B cell (primary cell): ENCODE measurements around the gene KRTAP4-5. TPM values are rescaled to one million over a fixed set of nuclear protein-coding genes. Genes with fewer than 3 reads are reported as not detected.

Source experiments
- ATAC-seq: fragments of 200-7000 bp; cut with Tn5 transposase; one replicate; pipeline ENCODE4 v1.10.0; 2021; ENCODE audit warnings: low read depth, mild to moderate bottlenecking, moderate number of reproducible peaks, moderate library complexity
- CTCF ChIA-PET: fragments of 350-600 bp; sonication (Branson Sonifier 250); formaldehyde crosslinking; loops from one replicate; lab custom pipeline; 2021; ENCODE audit warnings: antibody characterized with exemption, inconsistent platforms; lab: Charles Lee
- POLR2A ChIA-PET: fragments of 350-600 bp; sonication (Branson Sonifier 250); formaldehyde crosslinking; loops from one replicate; lab custom pipeline; 2021; ENCODE audit warnings: antibody characterized with exemption; lab: Charles Lee
- DNase-seq: peaks from one replicate; pipeline ENCODE4 v3.0.0; 2013
- H2AFZ ChIP-seq: 2 replicates; pipeline ENCODE4 v1.6.1; 2012; ENCODE audit warnings: mild to moderate bottlenecking, low read depth, low read length; ENCODE audit not compliant: insufficient read depth, poor library complexity, severe bottlenecking
- H3K27ac ChIP-seq, 2 donors: 1 replicate in 1 of 2; 2 replicates in 1 of 2; pipeline ENCODE4 v1.5.1; 2012 to 2013; ENCODE audit warnings: low read length in 2 of 2, mild to moderate bottlenecking in 2 of 2, moderate library complexity in 1 of 2
- H3K27me3 ChIP-seq, 4 experiments: fragments of 200-600 bp in 1 of 4; sonication (generic) in 1 of 4; replicated peaks in 1 of 4; 1 replicate in 2 of 4; 2 replicates in 2 of 4; pipeline versions ENCODE4 v1.6.1 to v1.7.0; 2013 to 2016; ENCODE audit warnings: low read length in 3 of 4, mild to moderate bottlenecking in 2 of 4, mixed read lengths in 1 of 4, moderate library complexity in 1 of 4; ENCODE audit not compliant: insufficient read depth in 4 of 4, control insufficient read depth in 3 of 4; ENCODE audit errors: control extremely low read depth in 1 of 4
- H3K36me3 ChIP-seq, 2 experiments: replicated peaks in 1 of 2; 1 replicate in 1 of 2; 2 replicates in 1 of 2; pipeline versions ENCODE4 v1.6.1 to v1.7.1; 2013; ENCODE audit warnings: low read length in 1 of 2; ENCODE audit not compliant: insufficient read depth in 2 of 2, control insufficient read depth in 1 of 2; ENCODE audit errors: control extremely low read depth in 1 of 2, extremely low read depth in 1 of 2
- H3K4me1 ChIP-seq, 2 donors: fragments of 200-600 bp in 1 of 2; sonication (generic) in 1 of 2; 1 replicate in 1 of 2; 2 replicates in 1 of 2; pipeline versions ENCODE4 v1.5.1 to v1.6.1; 2013 to 2017; ENCODE audit warnings: low read length in 2 of 2; ENCODE audit not compliant: control insufficient read depth in 2 of 2, insufficient read depth in 2 of 2
- H3K4me2 ChIP-seq: replicated peaks from 2 replicates; pipeline ENCODE3; 2012; ENCODE audit warnings: mild to moderate bottlenecking, low read depth, low read length; ENCODE audit not compliant: poor library complexity, severe bottlenecking
- H3K4me3 ChIP-seq, 5 experiments: fragments of 200-600 bp in 1 of 5; sonication (generic) in 1 of 5; 1 replicate in 3 of 5; 2 replicates in 2 of 5; pipeline versions ENCODE4 v1.5.1 to v1.7.0; 2011 to 2016; ENCODE audit warnings: low read length in 4 of 5, mild to moderate bottlenecking in 4 of 5, low read depth in 2 of 5, control low read depth in 1 of 5, moderate library complexity in 1 of 5; ENCODE audit not compliant: insufficient read depth in 1 of 5; ENCODE audit errors: control extremely low read depth in 1 of 5, extremely low read depth in 1 of 5
- H3K79me2 ChIP-seq: fragments of 200-600 bp; sonication (generic); one replicate; pipeline ENCODE4 v1.6.0; 2016; ENCODE audit warnings: low read length; ENCODE audit not compliant: control insufficient read depth, insufficient read depth
- H3K9ac ChIP-seq: fragments of 200-600 bp; sonication (generic); 2 replicates; pipeline ENCODE4 v1.6.1; 2017; ENCODE audit warnings: mild to moderate bottlenecking, low read length, moderate library complexity
- H3K9me3 ChIP-seq, 3 donors: one replicate each; pipeline versions ENCODE4 v1.6.1 to v1.7.1; 2013; ENCODE audit warnings: low read length in 2 of 3; ENCODE audit not compliant: control insufficient read depth in 2 of 3, insufficient read depth in 1 of 3; ENCODE audit errors: control extremely low read depth in 1 of 3
- H4K20me1 ChIP-seq: 2 replicates; pipeline ENCODE4 v1.6.0; 2012; ENCODE audit warnings: mild to moderate bottlenecking, low read length; ENCODE audit not compliant: insufficient read depth, control insufficient read depth, poor library complexity, severe bottlenecking
- H3K27ac Mint-ChIP-seq: one replicate; pipeline ENCODE4 v1.8.0; 2021; ENCODE audit warnings: mixed read lengths
- H3K27me3 Mint-ChIP-seq: one replicate; pipeline ENCODE4 v1.8.0; 2021; ENCODE audit warnings: mixed read lengths
- H3K4me1 Mint-ChIP-seq: one replicate; pipeline ENCODE4 v1.8.0; 2021; ENCODE audit warnings: mixed read lengths
- H3K4me3 Mint-ChIP-seq: one replicate; pipeline ENCODE4 v1.8.0; 2021; ENCODE audit warnings: mixed read lengths
- H3K9me3 Mint-ChIP-seq: one replicate; pipeline ENCODE4 v1.8.0; 2022; ENCODE audit warnings: mixed read lengths; ENCODE audit not compliant: insufficient read depth
- CTCF ChIP-seq: fragments of 200-600 bp; IDR thresholded peaks from one replicate; pipeline ENCODE4 v1.8.0; 2022; ENCODE audit warnings: antibody characterized with exemption, mild to moderate bottlenecking
- EZH2 ChIP-seq: IDR thresholded peaks from 2 replicates; pipeline ENCODE4 v1.6.1; 2012; ENCODE audit warnings: borderline replicate concordance, low read depth, mild to moderate bottlenecking, moderate library complexity, low read length; ENCODE audit not compliant: insufficient read depth, poor library complexity, severe bottlenecking
- WGBS: methylation state at CpG from one replicate; pipeline ENCODE4 v1.1.5; 2013; ENCODE audit warnings: missing lambda C conversion rate; ENCODE audit not compliant: insufficient coverage; 5-methylcytosine and 5-hydroxymethylcytosine counted together
- intact Hi-C: fragments of 100-400 bp; cut with micrococcal nuclease; formaldehyde crosslinking; loops from one replicate; pipeline ENCODE4 v1.10.0; 2022
- polyA plus RNA-seq: library from polyadenylated mRNA; depleted of rRNA; stranded (reverse); fragments of >200 nt; gene quantifications from 2 replicates; pipeline ENCODE4 v1.2.3, GENCODE V29; 2012
- total RNA-seq, 2 donors: library from RNA; stranded (reverse); fragments of 120-200 nt in 1 of 2; gene quantifications; 1 replicate in 1 of 2; 2 replicates in 1 of 2; pipeline versions ENCODE4 v1.2.3 to v1.2.4, GENCODE V29; 2013 to 2022

KRTAP4-5 gene
- total and polyA plus RNA-seq, 2 donors (not counting 1 experiment from before 2014, with no cell fraction given), result not detected

GRCh38 chr17:41116297-41116696 is 33.3 kb downstream of the KRTAP4-5 start:
- H3K9ac ChIP-seq, result no peak overlapping the region
- peak; percentile 86 for DNase-seq
- POLR2A ChIA-PET, result no interaction called here
- no peaks in the 10 kb centered on the region for H3K27me3 ChIP-seq
- Mint-ChIP-seq H3K9me3 (no peaks in the 10 kb centered on the region), H3K4me3 (peak overlapping the region; percentile 3), H3K27me3 (peaks cover 3% of the 10 kb centered on the region), H3K4me1 (peaks cover 34% of the 10 kb centered on the region), H3K27ac (peak overlapping the region; percentile 69)
- CTCF ChIA-PET, result interaction anchor here (0.9 to 1.6 kb wide), 2 partner anchors 9 to 192 kb away, joined by 3 to 5 read pairs; no protein-coding TSS in a partner anchor
- H4K20me1 ChIP-seq, result no peaks in the 10 kb centered on the region
- H3K4me2 ChIP-seq, result peak overlapping the region; percentile 13
- no CpG with 5 or more reads among the region's 5 CpGs for WGBS
- ATAC-seq, result peak; percentile 71
- TF ChIP-seq CTCF (no peak), EZH2 (no peak)
- intact Hi-C loops, result loop anchor here (5.0 kb wide), 1 partner anchor 61 kb away; the partner anchor contains the start of gene KRTAP4-2
- peaks cover 0 to 2% of the 10 kb centered on the region in 2 experiments for H3K36me3 ChIP-seq
- peaks cover 47 to 55% of the 10 kb centered on the region in 2 donors for H3K4me1 ChIP-seq
- H3K4me3 ChIP-seq, result no peak overlapping the region
- H2AFZ ChIP-seq, result no peak overlapping the region
- H3K27ac ChIP-seq, result peak overlapping the region; percentile 67 to 76
- peaks cover 3% of the 10 kb centered on the region for H3K79me2 ChIP-seq
- peaks cover 0 to 8% (median 8%) of the 10 kb centered on the region in 3 donors for H3K9me3 ChIP-seq

- H3K27me3 ChIP-seq, result no peaks in the 10 kb centered on the region
- H3K4me1 Mint-ChIP-seq, result peaks cover 24% of the 10 kb centered on the region
- no peaks in the 10 kb centered on the region for H3K9me3 Mint-ChIP-seq
- H3K27me3 Mint-ChIP-seq, result peaks cover 9% of the 10 kb centered on the region
- ATAC-seq (no peak), DNase-seq (no peak)
- H3K9me3 ChIP-seq, result peaks cover 0 to 8% (median 8%) of the 10 kb centered on the region in 3 donors
- H3K4me3 Mint-ChIP-seq, result no peak overlapping the region
- no peak overlapping the region for H3K27ac ChIP-seq
- peaks cover 7% of the 10 kb centered on the region for H3K79me2 ChIP-seq
- no peak overlapping the region for H3K9ac ChIP-seq
- peaks cover 21 to 28% of the 10 kb centered on the region in 2 donors for H3K4me1 ChIP-seq
- ChIA-PET CTCF (interaction anchor here (0.6 kb wide), 1 partner anchor 15 kb away, joined by 5 read pairs; no protein-coding TSS in a partner anchor), POLR2A (no interaction called here)
- peaks cover 0 to 2% of the 10 kb centered on the region in 2 experiments for H3K36me3 ChIP-seq
- TF ChIP-seq CTCF (no peak), EZH2 (no peak)
- H3K4me2 ChIP-seq, result peak overlapping the region; percentile 22
- no CpG with 5 or more reads among the region's 2 CpGs for WGBS
- no peak overlapping the region for H3K27ac Mint-ChIP-seq
- no peaks in the 10 kb centered on the region for H4K20me1 ChIP-seq
- H2AFZ ChIP-seq, result no peak overlapping the region
- intact Hi-C loops, result no loop called here
- peak overlapping the region in 1 of 5 experiments; percentile 33 for H3K4me3 ChIP-seq
These were observed 38.3 kb downstream of the KRTAP4-5 start for GRCh38 chr17:41111151-41111885.
